Measurements from ENCODE around the gene CDC42BPB. TPM values are rescaled to one million over a fixed set of nuclear protein-coding genes. Genes with fewer than 3 reads are reported as not detected.

CDC42BPB gene
- total RNA-seq, 1 experiment from 2014 or later: 84.4 TPM

DNA sequence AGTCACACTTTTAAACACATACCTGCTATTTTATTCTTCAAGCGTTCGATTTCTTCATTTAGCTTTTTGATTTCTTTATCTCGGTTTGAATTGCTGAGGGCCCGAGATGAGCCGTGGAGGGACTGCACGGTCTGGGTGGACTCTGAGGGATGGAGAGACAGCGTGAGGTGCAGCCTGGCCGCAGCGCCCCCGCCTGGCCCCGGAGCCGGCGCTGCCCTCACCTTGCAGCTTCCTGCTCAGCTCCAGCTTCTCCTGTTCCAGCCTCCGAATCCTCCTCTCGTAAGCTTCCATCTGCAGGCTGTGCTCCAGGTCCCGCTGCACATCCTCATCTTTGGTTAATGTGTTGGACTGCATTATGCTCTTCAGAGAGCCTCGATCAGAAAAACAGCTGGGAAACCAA is 81.7 kb downstream of the CDC42BPB start:
- Histone ChIP-seq H3K27me3 (ENCODE audit: control insufficient read depth, insufficient read depth, low read length) (no peaks in the 10 kb centered on the region), H3K36me3 (ENCODE audit: control insufficient read depth, insufficient read depth, low read length) (peaks cover 9% of the 10 kb centered on the region; the same call in 1 of the 2 replicates), H3K4me3 (ENCODE audit: low read depth in 2 of 2, low read length in 2 of 2) (no peak overlapping the region), H3K27ac (ENCODE audit: low read length) (no peak overlapping the region), H3K9me3 (ENCODE audit: control insufficient read depth, insufficient read depth, low read depth, low read length) (no peaks in the 10 kb centered on the region), H3K4me1 (ENCODE audit: control insufficient read depth, insufficient read depth, low read length) (no peaks in the 10 kb centered on the region)
- ChIA-PET CTCF (no interaction called here), POLR2A (no interaction called here)
- BruUV-seq (replicated peaks): no TSS peak
- TF ChIP-seq TCF7L2 (IDR thresholded peaks at IDR 0.05; ENCODE audit: low read depth, low read length) (no peak), SIN3A (IDR thresholded peaks at IDR 0.05; ENCODE audit: borderline replicate concordance, insufficient read depth, low read depth, low read length) (no peak), POLR2AphosphoS5 (IDR thresholded peaks at IDR 0.05; ENCODE audit: low read depth, low read length) (no peak), CTCF (IDR thresholded peaks at IDR 0.05) (no peak; the same call in 1 of the 2 replicates)
- TF ChIP-seq, protein P1, sequence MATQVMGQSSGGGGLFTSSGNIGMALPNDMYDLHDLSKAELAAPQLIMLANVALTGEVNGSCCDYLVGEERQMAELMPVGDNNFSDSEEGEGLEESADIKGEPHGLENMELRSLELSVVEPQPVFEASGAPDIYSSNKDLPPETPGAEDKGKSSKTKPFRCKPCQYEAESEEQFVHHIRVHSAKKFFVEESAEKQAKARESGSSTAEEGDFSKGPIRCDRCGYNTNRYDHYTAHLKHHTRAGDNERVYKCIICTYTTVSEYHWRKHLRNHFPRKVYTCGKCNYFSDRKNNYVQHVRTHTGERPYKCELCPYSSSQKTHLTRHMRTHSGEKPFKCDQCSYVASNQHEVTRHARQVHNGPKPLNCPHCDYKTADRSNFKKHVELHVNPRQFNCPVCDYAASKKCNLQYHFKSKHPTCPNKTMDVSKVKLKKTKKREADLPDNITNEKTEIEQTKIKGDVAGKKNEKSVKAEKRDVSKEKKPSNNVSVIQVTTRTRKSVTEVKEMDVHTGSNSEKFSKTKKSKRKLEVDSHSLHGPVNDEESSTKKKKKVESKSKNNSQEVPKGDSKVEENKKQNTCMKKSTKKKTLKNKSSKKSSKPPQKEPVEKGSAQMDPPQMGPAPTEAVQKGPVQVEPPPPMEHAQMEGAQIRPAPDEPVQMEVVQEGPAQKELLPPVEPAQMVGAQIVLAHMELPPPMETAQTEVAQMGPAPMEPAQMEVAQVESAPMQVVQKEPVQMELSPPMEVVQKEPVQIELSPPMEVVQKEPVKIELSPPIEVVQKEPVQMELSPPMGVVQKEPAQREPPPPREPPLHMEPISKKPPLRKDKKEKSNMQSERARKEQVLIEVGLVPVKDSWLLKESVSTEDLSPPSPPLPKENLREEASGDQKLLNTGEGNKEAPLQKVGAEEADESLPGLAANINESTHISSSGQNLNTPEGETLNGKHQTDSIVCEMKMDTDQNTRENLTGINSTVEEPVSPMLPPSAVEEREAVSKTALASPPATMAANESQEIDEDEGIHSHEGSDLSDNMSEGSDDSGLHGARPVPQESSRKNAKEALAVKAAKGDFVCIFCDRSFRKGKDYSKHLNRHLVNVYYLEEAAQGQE (IDR thresholded peaks at IDR 0.05; ENCODE audit: insufficient read depth in 1 of 2, low read depth in 2 of 2, low read length in 1 of 2): no peak
- in situ Hi-C loops (cut with HindIII; ENCODE audit: low pct_unique_long_range_greater_than_20kb, low sequenced_read_pairs) (no loop called here), intact Hi-C loops (cut with micrococcal nuclease; ENCODE audit: unreplicated experiment) (no loop called here)
- DNase-seq (ENCODE audit: low read depth, low spot score): no peak
- ATAC-seq: no peak

DNA sequence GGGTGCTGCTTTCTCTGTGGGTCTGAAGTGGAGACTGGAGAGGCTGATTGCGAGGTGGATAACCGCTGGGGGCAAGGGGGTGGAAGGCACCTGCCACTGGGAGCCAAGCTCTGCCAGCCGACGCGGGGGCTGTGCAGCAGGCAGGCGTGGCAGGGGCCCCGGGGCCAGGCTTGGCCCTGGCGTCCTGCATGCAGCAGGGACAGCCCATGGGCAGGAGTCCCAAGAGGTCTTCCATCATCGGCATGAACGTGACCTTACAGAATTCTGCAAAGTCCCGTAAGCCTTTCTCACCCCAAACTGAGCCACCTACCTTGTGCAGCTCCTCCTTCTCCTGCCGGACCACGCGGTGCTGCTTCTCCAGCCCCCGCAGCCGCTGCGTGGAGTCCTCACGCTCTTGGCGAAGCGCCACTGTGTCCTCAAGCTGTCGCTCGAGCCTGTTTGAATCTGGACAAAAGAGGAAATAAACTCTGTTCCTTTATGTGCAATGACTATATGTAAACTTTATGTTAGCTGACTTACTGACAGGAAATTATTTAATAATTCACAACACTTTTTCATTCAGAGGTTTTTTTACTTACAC is 83.6 kb downstream of the CDC42BPB start:
- H3K27me3 ChIP-seq (ENCODE audit: control insufficient read depth, insufficient read depth, low read length): no peaks in the 10 kb centered on the region
- H3K4me1 ChIP-seq (ENCODE audit: control insufficient read depth, insufficient read depth, low read length): no peaks in the 10 kb centered on the region
- CTCF ChIA-PET: no interaction called here
- in situ Hi-C loops (cut with HindIII; ENCODE audit: low pct_unique_long_range_greater_than_20kb, low sequenced_read_pairs) (no loop called here), intact Hi-C loops (cut with micrococcal nuclease; ENCODE audit: unreplicated experiment) (no loop called here)
- TF ChIP-seq, protein P1 (IDR thresholded peaks at IDR 0.05; ENCODE audit: insufficient read depth in 1 of 2, low read depth in 2 of 2, low read length in 1 of 2): no peak
- no peak for TF ChIP-seq TCF7L2 (IDR thresholded peaks at IDR 0.05; ENCODE audit: low read depth, low read length)
- TF ChIP-seq SIN3A (IDR thresholded peaks at IDR 0.05; ENCODE audit: borderline replicate concordance, insufficient read depth, low read depth, low read length): no peak
- peaks cover 7% of the 10 kb centered on the region for H3K36me3 ChIP-seq (ENCODE audit: control insufficient read depth, insufficient read depth, low read length)
- ATAC-seq: no peak
- POLR2A ChIA-PET: no interaction called here
- no peaks in the 10 kb centered on the region for H3K9me3 ChIP-seq (ENCODE audit: control insufficient read depth, insufficient read depth, low read depth, low read length)
- no peak overlapping the region for H3K27ac ChIP-seq (ENCODE audit: low read length)
- no peak overlapping the region for H3K4me3 ChIP-seq (ENCODE audit: low read depth in 2 of 2, low read length in 2 of 2)
- no TSS peak for BruUV-seq (replicated peaks)
- DNase-seq (ENCODE audit: low read depth, low spot score): no peak

All from Panc1 (cell line).